ENCODE measurements around the gene LEP. TPM values are rescaled to one million over a fixed set of nuclear protein-coding genes. Genes with fewer than 3 reads are reported as not detected.
A peak's percentile ranks its signal among the peaks of the same experiment; 100 is the strongest.

The LEP gene
- total RNA-seq, 1 experiment from 2014 or later = not detected

GRCh38 chr7:128231021-128231420 is 10.1 kb upstream of the LEP start:
- Mint-ChIP-seq H3K27ac (ENCODE audit: low read depth, unreplicated experiment) (no peak overlapping the region), H3K27me3 (ENCODE audit: insufficient read depth, unreplicated experiment) (no peaks in the 10 kb centered on the region), H3K36me3 (ENCODE audit: insufficient read depth, unreplicated experiment) (no peaks in the 10 kb centered on the region), H3K4me1 (ENCODE audit: insufficient read depth, unreplicated experiment) (peaks cover 5% of the 10 kb centered on the region), H3K9me3 (ENCODE audit: unreplicated experiment) (peaks cover 10% of the 10 kb centered on the region), H3K4me3 (ENCODE audit: unreplicated experiment) (no peak overlapping the region)
- no TSS peak for BruUV-seq (replicated peaks)
- CTCF ChIA-PET = interaction anchor here (4.7 kb wide), 1 partner anchor 22 kb away, joined by 25 read pairs; no protein-coding TSS in a partner anchor
- TF ChIP-seq CTCF (IDR thresholded peaks at IDR 0.05; ENCODE audit: unreplicated experiment) = no peak
- intact Hi-C loops (cut with micrococcal nuclease) = no loop called here
- no peak for DNase-seq (ENCODE audit: unreplicated experiment)
- POLR2A ChIA-PET = no interaction called here

- Mint-ChIP-seq H3K27me3 (ENCODE audit: insufficient read depth, unreplicated experiment) (no peaks in the 10 kb centered on the region), H3K4me1 (ENCODE audit: insufficient read depth, unreplicated experiment) (peaks cover 7% of the 10 kb centered on the region), H3K9me3 (ENCODE audit: unreplicated experiment) (peaks cover 5% of the 10 kb centered on the region), H3K27ac (ENCODE audit: low read depth, unreplicated experiment) (no peak overlapping the region), H3K36me3 (ENCODE audit: insufficient read depth, unreplicated experiment) (no peaks in the 10 kb centered on the region), H3K4me3 (ENCODE audit: unreplicated experiment) (no peak overlapping the region)
- no peak for DNase-seq (ENCODE audit: unreplicated experiment)
- intact Hi-C loops (cut with micrococcal nuclease) = no loop called here
- ChIA-PET CTCF (interaction anchor here (0.7 to 4.7 kb wide), 2 partner anchors 14 to 22 kb away, joined by 3 to 25 read pairs; no protein-coding TSS in a partner anchor), POLR2A (no interaction called here)
- TF ChIP-seq CTCF (IDR thresholded peaks at IDR 0.05; ENCODE audit: unreplicated experiment) = no peak
- BruUV-seq (replicated peaks) = no TSS peak
Measured at GRCh38 chr7:128231677-128232076, 9.4 kb upstream of the LEP start.

- POLR2A ChIA-PET = no interaction called here
- CTCF ChIA-PET = interaction anchor here (1.4 to 4.7 kb wide), 2 partner anchors 24 to 89 kb away, joined by 3 to 25 read pairs; no protein-coding TSS in a partner anchor
- Mint-ChIP-seq H3K27ac (ENCODE audit: low read depth, unreplicated experiment) (no peak overlapping the region), H3K9me3 (ENCODE audit: unreplicated experiment) (peaks cover 7% of the 10 kb centered on the region), H3K36me3 (ENCODE audit: insufficient read depth, unreplicated experiment) (no peaks in the 10 kb centered on the region), H3K4me3 (ENCODE audit: unreplicated experiment) (no peak overlapping the region), H3K27me3 (ENCODE audit: insufficient read depth, unreplicated experiment) (no peaks in the 10 kb centered on the region), H3K4me1 (ENCODE audit: insufficient read depth, unreplicated experiment) (peaks cover 15% of the 10 kb centered on the region)
- peak; percentile 30 for DNase-seq (ENCODE audit: unreplicated experiment)
- no TSS peak for BruUV-seq (replicated peaks)
- intact Hi-C loops (cut with micrococcal nuclease) = no loop called here
- TF ChIP-seq CTCF (IDR thresholded peaks at IDR 0.05; ENCODE audit: unreplicated experiment) = no peak
Measured at GRCh38 chr7:128233471-128233870, 7.6 kb upstream of the LEP start.

- CTCF ChIA-PET = interaction anchor here (0.5 to 4.7 kb wide), 3 partner anchors 25 to 97 kb away, joined by 3 to 25 read pairs (median 4); no protein-coding TSS in a partner anchor
- peaks cover 15% of the 10 kb centered on the region for H3K4me1 Mint-ChIP-seq (ENCODE audit: insufficient read depth, unreplicated experiment)
- H3K27me3 Mint-ChIP-seq (ENCODE audit: insufficient read depth, unreplicated experiment) = no peaks in the 10 kb centered on the region
- intact Hi-C loops (cut with micrococcal nuclease) = no loop called here
- BruUV-seq (replicated peaks) = no TSS peak
- no peaks in the 10 kb centered on the region for H3K36me3 Mint-ChIP-seq (ENCODE audit: insufficient read depth, unreplicated experiment)
- H3K27ac Mint-ChIP-seq (ENCODE audit: low read depth, unreplicated experiment) = no peak overlapping the region
- DNase-seq (ENCODE audit: unreplicated experiment) = no peak
- POLR2A ChIA-PET = no interaction called here
- H3K4me3 Mint-ChIP-seq (ENCODE audit: unreplicated experiment) = no peak overlapping the region
- no peak for TF ChIP-seq CTCF (IDR thresholded peaks at IDR 0.05; ENCODE audit: unreplicated experiment)
- peaks cover 7% of the 10 kb centered on the region for H3K9me3 Mint-ChIP-seq (ENCODE audit: unreplicated experiment)
Measured at GRCh38 chr7:128234476-128235026, 6.5 kb upstream of the LEP start.
